K562 (cell line): ENCODE data around the gene SMIM45.

Experiments used
- CBX5 ChIP-seq: IDR thresholded peaks from 2 replicates; pipeline ENCODE4 v1.6.1; 2014; ENCODE audit warnings: low read depth, borderline replicate concordance
- CTCF ChIP-seq, 3 experiments: IDR thresholded peaks in 2 of 3; conservative IDR thresholded peaks in 1 of 3; 2 replicates each; pipeline ENCODE4 v1.5.1; 2011 to 2012; ENCODE audit warnings: low read length in 3 of 3, mild to moderate bottlenecking in 3 of 3, control low read depth in 2 of 3, improper control_type of control experiment in 1 of 3, inconsistent platforms in 1 of 3, low read depth in 1 of 3, mixed read lengths in 1 of 3, moderate library complexity in 1 of 3; ENCODE audit not compliant: insufficient read depth in 2 of 3
- EZH2 ChIP-seq: IDR thresholded peaks from 2 replicates; pipeline ENCODE4 v1.6.1; 2012; ENCODE audit warnings: low read depth, mild to moderate bottlenecking, inconsistent platforms, low read length, borderline replicate concordance
- KAT7 ChIP-seq: sonication (generic); formaldehyde crosslinking; IDR thresholded peaks from 2 replicates; pipeline ENCODE4 v1.8.0; 2022; ENCODE audit warnings: missing genetic modification reagents, mild to moderate bottlenecking, borderline replicate concordance
- MEF2A ChIP-seq: IDR thresholded peaks from 2 replicates; pipeline ENCODE4 v1.6.1; 2011; ENCODE audit warnings: low read depth, mild to moderate bottlenecking, low read length, moderate library complexity; ENCODE audit not compliant: control insufficient read depth
- NFRKB ChIP-seq: fragments of 450-650 bp; IDR thresholded peaks from 2 replicates; pipeline ENCODE4 v1.6.1; 2016; ENCODE audit warnings: low read depth
- RBM39 ChIP-seq: fragments of 200-400 bp; formaldehyde crosslinking; optimal IDR thresholded peaks from 2 replicates; pipeline ENCODE3; 2018; ENCODE audit warnings: low read depth, low read length
- TAF1 ChIP-seq: IDR thresholded peaks from 2 replicates; pipeline ENCODE4 v1.6.1; 2011; ENCODE audit warnings: mild to moderate bottlenecking, low read length, moderate library complexity; ENCODE audit not compliant: insufficient read depth, control insufficient read depth, severe bottlenecking; ENCODE audit errors: extremely low read depth
- ZKSCAN3 ChIP-seq: fragments of 250-450 bp; sonication (Bioruptor Pico); IDR thresholded peaks from 2 replicates; pipeline ENCODE4 v1.4.0; 2020
- ZNF232 ChIP-seq: sonication (generic); formaldehyde crosslinking; IDR thresholded peaks from 2 replicates; pipeline ENCODE4 v1.8.0; 2022; ENCODE audit warnings: mild to moderate bottlenecking, missing genetic modification reagents

GRCh38 chr22:41916745-41917358 lies 35.1 kb upstream of the SMIM45 start:
- TF ChIP-seq MEF2A: no peak
- TF ChIP-seq EZH2: no peak
- TF ChIP-seq ZKSCAN3 (CRISPR knock-in tag): no peak
- TF ChIP-seq ZNF232 (CRISPR knock-in tag): no peak
- TF ChIP-seq TAF1: no peak
- no peak for TF ChIP-seq NFRKB
- no peak for TF ChIP-seq RBM39
- no peak for TF ChIP-seq CTCF (IDR thresholded peaks at IDR 0.05 in 2 of 3, conservative IDR thresholded peaks at IDR 0.05 in 1 of 3; ENCODE audit: insufficient read depth in 2 of 3, low read depth in 1 of 3, low read length in 3 of 3)
- no peak for TF ChIP-seq CBX5
- TF ChIP-seq KAT7 (CRISPR knock-in tag): no peak
